IMR-90 (cell line): Measurements from ENCODE around the gene LLGL1.

ENCODE experiments used
- BHLHE40 ChIP-seq: fragments of 150-350 bp; IDR thresholded peaks from 2 replicates; pipeline ENCODE4 v1.6.1; 2016; ENCODE audit warnings: mild to moderate bottlenecking, low read depth, low read length
- CEBPB ChIP-seq: IDR thresholded peaks from 2 replicates; pipeline ENCODE4 v1.6.1; 2012; ENCODE audit warnings: low read depth, low read length, improper control_type of control experiment
- CTCF ChIP-seq: conservative IDR thresholded peaks from 2 replicates; pipeline ENCODE4 v1.5.1; 2012; ENCODE audit warnings: mild to moderate bottlenecking, low read depth, low read length, improper control_type of control experiment
- NFE2L2 ChIP-seq: fragments of 150-350 bp; IDR thresholded peaks from 2 replicates; pipeline ENCODE4 v1.6.1; 2016; ENCODE audit warnings: low read depth, mild to moderate bottlenecking, low read length
- POLR2A ChIP-seq: IDR thresholded peaks from 2 replicates; pipeline ENCODE4 v1.6.1; 2012; ENCODE audit warnings: mild to moderate bottlenecking, low read depth, low read length
- RCOR1 ChIP-seq: IDR thresholded peaks from 2 replicates; pipeline ENCODE4 v1.6.1; 2012; ENCODE audit warnings: mild to moderate bottlenecking, low read length, improper control_type of control experiment; ENCODE audit not compliant: insufficient replicate concordance
- RFX5 ChIP-seq: IDR thresholded peaks from 2 replicates; pipeline ENCODE4 v1.8.0; 2012; ENCODE audit warnings: low read depth, mild to moderate bottlenecking, low read length, moderate library complexity
- SMC3 ChIP-seq: fragments of 150-350 bp; IDR thresholded peaks from 2 replicates; pipeline ENCODE4 v1.6.1; 2016; ENCODE audit warnings: low read depth, mild to moderate bottlenecking, antibody characterized with exemption, low read length, moderate library complexity

- TF ChIP-seq SMC3: no peak
- TF ChIP-seq BHLHE40: no peak
- no peak for TF ChIP-seq CTCF
- TF ChIP-seq POLR2A: no peak
- no peak for TF ChIP-seq CEBPB
- TF ChIP-seq NFE2L2: no peak
- TF ChIP-seq RFX5: no peak
- TF ChIP-seq RCOR1: no peak
Observed at GRCh38 chr17:18256776-18257175, 31.3 kb downstream of the LLGL1 start.
